Progenitor cell of endocrine pancreas (in vitro differentiated cells): ENCODE results near the gene KDM3B. TPM values are rescaled to one million over a fixed set of nuclear protein-coding genes. Genes with fewer than 3 reads are reported as not detected.
A peak's percentile ranks its signal among the peaks of the same experiment; 100 is the strongest.
"Not testable (repeated sequence)": the region's sequence is repeated elsewhere in the genome, so short reads cannot be mapped to it uniquely, and the experiment has no call there.

Source experiments
- DNase-seq: peaks from one replicate; pipeline ENCODE4 v3.0.0; 2021; ENCODE audit warnings: low spot score; ENCODE audit not compliant: unreplicated experiment
- H3K27ac Mint-ChIP-seq: 2 replicates; pipeline ENCODE4 v1.8.0; 2021; ENCODE audit warnings: mild to moderate bottlenecking, moderate library complexity, mixed read lengths
- H3K27me3 Mint-ChIP-seq: 2 replicates; pipeline ENCODE4 v1.8.0; 2021; ENCODE audit warnings: mixed read lengths
- H3K36me3 Mint-ChIP-seq: 2 replicates; pipeline ENCODE4 v1.8.0; 2022; ENCODE audit warnings: mixed read lengths; ENCODE audit not compliant: insufficient read depth
- H3K4me1 Mint-ChIP-seq: 2 replicates; pipeline ENCODE4 v1.8.0; 2021; ENCODE audit warnings: low read depth, mixed read lengths
- H3K4me3 Mint-ChIP-seq: 2 replicates; pipeline ENCODE4 v1.8.0; 2021; ENCODE audit warnings: low read depth, mild to moderate bottlenecking, moderate library complexity, mixed read lengths
- H3K9me3 Mint-ChIP-seq: 2 replicates; pipeline ENCODE4 v1.8.0; 2021; ENCODE audit warnings: low read depth, mixed read lengths
- CTCF ChIP-seq: fragments of 200-600 bp; sonication (generic); IDR thresholded peaks from one replicate; pipeline ENCODE4 v1.5.0; 2021; ENCODE audit warnings: antibody characterized with exemption, mild to moderate bottlenecking; ENCODE audit not compliant: unreplicated experiment
- total RNA-seq: library from RNA; stranded (reverse); gene quantifications from 2 replicates; pipeline ENCODE4 v1.2.1, GENCODE V29; 2021

The KDM3B gene
- total RNA-seq, 1 donor from 2014 or later = 126 TPM

- no peak for DNase-seq
- no peak for TF ChIP-seq CTCF
- Mint-ChIP-seq H3K4me1 (no peaks in the 10 kb centered on the region), H3K27ac (no peak overlapping the region), H3K4me3 (no peak overlapping the region), H3K36me3 (peaks cover 11% of the 10 kb centered on the region), H3K27me3 (no peaks in the 10 kb centered on the region), H3K9me3 (no peaks in the 10 kb centered on the region)
Measured at GRCh38 chr5:138316355-138316754, 36.1 kb upstream of the KDM3B start.

DNA sequence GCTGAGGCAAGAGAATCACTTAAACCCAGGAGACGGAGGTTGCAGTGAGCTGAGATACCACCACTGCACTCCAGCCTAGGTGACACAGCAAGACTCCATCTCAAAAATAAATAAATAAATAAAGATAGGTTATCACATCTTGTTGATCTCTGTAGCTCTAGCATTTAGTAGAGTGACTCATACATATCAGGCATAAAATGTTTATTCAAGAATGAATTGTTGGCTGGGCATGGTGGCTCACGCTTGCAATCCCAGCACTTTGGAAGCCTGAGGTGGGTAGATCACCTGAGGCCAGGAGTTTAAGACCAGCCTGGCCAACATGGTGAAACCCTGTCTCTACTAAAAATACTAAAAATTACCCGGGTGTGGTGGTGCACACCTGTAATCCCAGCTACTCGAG lies 34.3 kb upstream of the KDM3B start:
- not testable (repeated sequence) for H3K27ac Mint-ChIP-seq, H3K27me3 Mint-ChIP-seq, H3K9me3 Mint-ChIP-seq, H3K4me3 Mint-ChIP-seq, H3K36me3 Mint-ChIP-seq, DNase-seq, H3K4me1 Mint-ChIP-seq

DNA sequence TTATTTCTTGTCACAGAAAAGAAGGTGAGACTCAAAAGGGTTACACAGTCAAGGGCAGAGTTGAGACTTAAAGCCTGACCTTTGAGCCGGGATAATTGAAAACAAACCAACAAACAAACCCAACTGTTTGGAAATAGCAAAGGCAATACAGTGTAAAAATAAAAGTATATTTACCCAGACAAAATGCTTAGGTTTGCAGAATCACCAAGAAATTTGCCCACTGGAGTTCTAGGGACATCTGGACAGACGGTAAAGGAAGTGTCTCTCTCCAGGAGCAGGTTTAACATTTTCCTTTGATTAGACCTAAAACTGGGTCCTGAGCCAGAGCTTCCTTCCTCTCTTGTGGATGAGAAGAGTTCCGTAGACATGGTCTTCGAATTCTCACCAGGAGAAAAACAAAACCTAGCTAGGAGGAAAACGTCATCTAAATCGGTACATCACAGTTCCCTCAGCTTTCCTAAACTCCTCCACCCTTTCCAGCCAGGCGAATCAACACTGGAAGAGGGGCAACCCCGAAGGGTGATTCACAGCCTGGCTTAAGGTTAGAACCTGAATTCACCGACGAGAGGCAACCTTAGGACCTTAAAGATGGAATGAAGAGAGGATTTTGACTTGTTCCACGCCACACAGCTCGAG lies 21.6 kb upstream of the KDM3B start:
- no peak for DNase-seq
- H3K9me3 Mint-ChIP-seq = no peaks in the 10 kb centered on the region

GRCh38 chr5:138331449-138332368 lies 20.8 kb upstream of the KDM3B start, which contains the start of gene CDC25C:
CDC25C (minus strand) TSS chr5:138331804; CDS start chr5:138331180, 624 bp downstream.
- peak within 1 kb of the TSS; percentile 96 for H3K27ac Mint-ChIP-seq
- no peaks in the 10 kb centered on the region for H3K27me3 Mint-ChIP-seq
- no peaks in the 10 kb centered on the region for H3K9me3 Mint-ChIP-seq
- no peaks in the 10 kb centered on the region for H3K36me3 Mint-ChIP-seq
- H3K4me1 Mint-ChIP-seq = peaks cover 19% of the 10 kb centered on the region
- peak; percentile 94 for DNase-seq
- no peak for TF ChIP-seq CTCF
- H3K4me3 Mint-ChIP-seq = peak within 1 kb of the TSS; percentile 76

More for the DNA sequence above, 21.6 kb upstream of the KDM3B start:
- TF ChIP-seq CTCF = no peak
- H3K4me3 Mint-ChIP-seq = peak overlapping the region; percentile 76
- no peaks in the 10 kb centered on the region for H3K36me3 Mint-ChIP-seq
- peak overlapping the region; percentile 96 for H3K27ac Mint-ChIP-seq
- no peaks in the 10 kb centered on the region for H3K27me3 Mint-ChIP-seq
- peaks cover 19% of the 10 kb centered on the region for H3K4me1 Mint-ChIP-seq

GRCh38 chr5:138334867-138335447 lies 17.5 kb upstream of the KDM3B start:
- no peaks in the 10 kb centered on the region for H3K9me3 Mint-ChIP-seq
- peaks cover 25% of the 10 kb centered on the region for H3K4me1 Mint-ChIP-seq
- H3K27me3 Mint-ChIP-seq = no peaks in the 10 kb centered on the region
- H3K36me3 Mint-ChIP-seq = no peaks in the 10 kb centered on the region
- no peak overlapping the region for H3K27ac Mint-ChIP-seq
- DNase-seq = no peak
- peak overlapping the region; percentile 37 for H3K4me3 Mint-ChIP-seq
- no peak for TF ChIP-seq CTCF
